NCI-H1417 (cell line): Measurements from ENCODE around the gene KDELR1.
A peak's percentile ranks its signal among the peaks of the same experiment; 100 is the strongest.

ENCODE experiments used
- DNase-seq, 3 experiments: peaks; one replicate each; lab custom pipeline; 2025; lab: John Stamatoyannopoulos, UW

Gene KDELR1

GRCh38 chr19:48342414-48342738 is 49.0 kb downstream of the KDELR1 start:
- no peak for DNase-seq

- DNase-seq: no peak
These were observed 49.6 kb downstream of the KDELR1 start for GRCh38 chr19:48341515-48342413.

GRCh38 chr19:48340995-48341394 is 50.4 kb downstream of the KDELR1 start:
- DNase-seq: peak; percentile 27 to 67 (median 34)

GRCh38 chr19:48338802-48339503 is 52.4 kb downstream of the KDELR1 start:
- no peak for DNase-seq

GRCh38 chr19:48338253-48338755 is 53.0 kb downstream of the KDELR1 start:
- DNase-seq: no peak

- peak; percentile 80 to 97 (median 87) for DNase-seq
These were observed 57.6 kb downstream of the KDELR1 start for GRCh38 chr19:48333467-48334384.

- DNase-seq: peak; percentile 95 to 100 (median 100)
These were observed 58.5 kb downstream of the KDELR1 start for GRCh38 chr19:48332662-48333466.
